Measurements from ENCODE around the gene CLIP2.
"Not testable (repeated sequence)": the region's sequence is repeated elsewhere in the genome, so short reads cannot be mapped to it uniquely, and the experiment has no call there.

CLIP2 gene

GRCh38 chr7:74318043-74318442 is 28.8 kb downstream of the CLIP2 start:
- Histone ChIP-seq H3K9ac (ENCODE audit: low read length) (no peak overlapping the region), H3K27ac (ENCODE audit: low read depth, low read length) (no peak overlapping the region), H3K27me3 (ENCODE audit: control insufficient read depth, insufficient read depth, low read length) (no peaks in the 10 kb centered on the region), H3K9me3 (ENCODE audit: control insufficient read depth, insufficient read depth, low read depth, low read length) (no peaks in the 10 kb centered on the region), H3K4me1 (ENCODE audit: control insufficient read depth, insufficient read depth, low read length) (peaks cover 5% of the 10 kb centered on the region; the same call in 1 of the 2 replicates), H3K4me3 (ENCODE audit: low read depth, low read length) (no peak overlapping the region), H3K36me3 (ENCODE audit: control insufficient read depth, insufficient read depth, low read length) (peaks cover 11% of the 10 kb centered on the region)

GRCh38 chr7:74320645-74321221 is 31.5 kb downstream of the CLIP2 start:
- H3K9me3 ChIP-seq (ENCODE audit: control insufficient read depth, insufficient read depth, low read depth, low read length), result no peaks in the 10 kb centered on the region
- peaks cover 5% of the 10 kb centered on the region; the same call in 1 of the 2 replicates for H3K4me1 ChIP-seq (ENCODE audit: control insufficient read depth, insufficient read depth, low read length)
- H3K27me3 ChIP-seq (ENCODE audit: control insufficient read depth, insufficient read depth, low read length), result no peaks in the 10 kb centered on the region
- H3K27ac ChIP-seq (ENCODE audit: low read depth, low read length), result no peak overlapping the region
- H3K36me3 ChIP-seq (ENCODE audit: control insufficient read depth, insufficient read depth, low read length), result peaks cover 20% of the 10 kb centered on the region
- H3K4me3 ChIP-seq (ENCODE audit: low read depth, low read length), result no peak overlapping the region
- no peak overlapping the region for H3K9ac ChIP-seq (ENCODE audit: low read length)

- H3K27ac ChIP-seq (ENCODE audit: low read depth, low read length); H3K4me1 ChIP-seq (ENCODE audit: control insufficient read depth, insufficient read depth, low read length): not testable (repeated sequence)
- H3K36me3 ChIP-seq (ENCODE audit: control insufficient read depth, insufficient read depth, low read length), result peaks cover 12% of the 10 kb centered on the region; the same call in 1 of the 2 replicates
These were observed 33.7 kb downstream of the CLIP2 start for GRCh38 chr7:74322892-74323291.

GRCh38 chr7:74324531-74325209 is 35.5 kb downstream of the CLIP2 start:
- Histone ChIP-seq H3K36me3 (ENCODE audit: control insufficient read depth, insufficient read depth, low read length) (peaks cover 13% of the 10 kb centered on the region; the same call in 1 of the 2 replicates), H3K9me3 (ENCODE audit: control insufficient read depth, insufficient read depth, low read depth, low read length) (no peaks in the 10 kb centered on the region), H3K27me3 (ENCODE audit: control insufficient read depth, insufficient read depth, low read length) (no peaks in the 10 kb centered on the region), H3K9ac (ENCODE audit: low read length) (no peak overlapping the region), H3K27ac (ENCODE audit: low read depth, low read length) (no peak overlapping the region), H3K4me1 (ENCODE audit: control insufficient read depth, insufficient read depth, low read length) (peaks cover 5% of the 10 kb centered on the region; the same call in 1 of the 2 replicates), H3K4me3 (ENCODE audit: low read depth, low read length) (no peak overlapping the region)

More at GRCh38 chr7:74322892-74323291, 33.7 kb downstream of the CLIP2 start:
- not testable (repeated sequence) for H3K27me3 ChIP-seq (ENCODE audit: control insufficient read depth, insufficient read depth, low read length); H3K9ac ChIP-seq (ENCODE audit: low read length); H3K4me3 ChIP-seq (ENCODE audit: low read depth, low read length); H3K9me3 ChIP-seq (ENCODE audit: control insufficient read depth, insufficient read depth, low read depth, low read length)

- Histone ChIP-seq H3K36me3 (ENCODE audit: control insufficient read depth, insufficient read depth, low read length) (peaks cover 13% of the 10 kb centered on the region; the same call in 1 of the 2 replicates), H3K27ac (ENCODE audit: low read depth, low read length) (no peak overlapping the region), H3K4me1 (ENCODE audit: control insufficient read depth, insufficient read depth, low read length) (peaks cover 5% of the 10 kb centered on the region; the same call in 1 of the 2 replicates), H3K27me3 (ENCODE audit: control insufficient read depth, insufficient read depth, low read length) (no peaks in the 10 kb centered on the region), H3K4me3 (ENCODE audit: low read depth, low read length) (no peak overlapping the region), H3K9me3 (ENCODE audit: control insufficient read depth, insufficient read depth, low read depth, low read length) (no peaks in the 10 kb centered on the region), H3K9ac (ENCODE audit: low read length) (no peak overlapping the region)
These were observed 36.0 kb downstream of the CLIP2 start for GRCh38 chr7:74325210-74325565.

- Histone ChIP-seq H3K9ac (ENCODE audit: low read length) (no peak overlapping the region), H3K9me3 (ENCODE audit: control insufficient read depth, insufficient read depth, low read depth, low read length) (no peaks in the 10 kb centered on the region), H3K4me1 (ENCODE audit: control insufficient read depth, insufficient read depth, low read length) (no peaks in the 10 kb centered on the region), H3K27me3 (ENCODE audit: control insufficient read depth, insufficient read depth, low read length) (no peaks in the 10 kb centered on the region), H3K36me3 (ENCODE audit: control insufficient read depth, insufficient read depth, low read length) (peaks cover 8% of the 10 kb centered on the region), H3K27ac (ENCODE audit: low read depth, low read length) (no peak overlapping the region), H3K4me3 (ENCODE audit: low read depth, low read length) (no peak overlapping the region)
These were observed 40.0 kb downstream of the CLIP2 start for GRCh38 chr7:74329225-74329624.

- Histone ChIP-seq H3K4me3 (ENCODE audit: low read depth, low read length) (no peak overlapping the region), H3K27me3 (ENCODE audit: control insufficient read depth, insufficient read depth, low read length) (no peaks in the 10 kb centered on the region), H3K27ac (ENCODE audit: low read depth, low read length) (no peak overlapping the region), H3K4me1 (ENCODE audit: control insufficient read depth, insufficient read depth, low read length) (no peaks in the 10 kb centered on the region), H3K36me3 (ENCODE audit: control insufficient read depth, insufficient read depth, low read length) (peaks cover 5% of the 10 kb centered on the region), H3K9me3 (ENCODE audit: control insufficient read depth, insufficient read depth, low read depth, low read length) (no peaks in the 10 kb centered on the region), H3K9ac (ENCODE audit: low read length) (no peak overlapping the region)
These were observed 43.4 kb downstream of the CLIP2 start for GRCh38 chr7:74332373-74333176.

GRCh38 chr7:74334030-74334429 is 44.8 kb downstream of the CLIP2 start:
- no peaks in the 10 kb centered on the region for H3K9me3 ChIP-seq (ENCODE audit: control insufficient read depth, insufficient read depth, low read depth, low read length)
- no peaks in the 10 kb centered on the region for H3K27me3 ChIP-seq (ENCODE audit: control insufficient read depth, insufficient read depth, low read length)
- H3K9ac ChIP-seq (ENCODE audit: low read length), result no peak overlapping the region
- no peak overlapping the region for H3K4me3 ChIP-seq (ENCODE audit: low read depth, low read length)
- peaks cover 14% of the 10 kb centered on the region for H3K36me3 ChIP-seq (ENCODE audit: control insufficient read depth, insufficient read depth, low read length)
- no peak overlapping the region for H3K27ac ChIP-seq (ENCODE audit: low read depth, low read length)
- no peaks in the 10 kb centered on the region for H3K4me1 ChIP-seq (ENCODE audit: control insufficient read depth, insufficient read depth, low read length)

- no peaks in the 10 kb centered on the region for H3K4me1 ChIP-seq (ENCODE audit: control insufficient read depth, insufficient read depth, low read length)
- peaks cover 15% of the 10 kb centered on the region for H3K36me3 ChIP-seq (ENCODE audit: control insufficient read depth, insufficient read depth, low read length)
- no peaks in the 10 kb centered on the region for H3K27me3 ChIP-seq (ENCODE audit: control insufficient read depth, insufficient read depth, low read length)
- H3K9me3 ChIP-seq (ENCODE audit: control insufficient read depth, insufficient read depth, low read depth, low read length), result no peaks in the 10 kb centered on the region
- no peak overlapping the region for H3K9ac ChIP-seq (ENCODE audit: low read length)
- H3K4me3 ChIP-seq (ENCODE audit: low read depth, low read length), result no peak overlapping the region
- H3K27ac ChIP-seq (ENCODE audit: low read depth, low read length), result no peak overlapping the region
These were observed 48.7 kb downstream of the CLIP2 start for GRCh38 chr7:74337926-74338325.

GRCh38 chr7:74338366-74339108 is 49.3 kb downstream of the CLIP2 start:
- no peaks in the 10 kb centered on the region for H3K9me3 ChIP-seq (ENCODE audit: control insufficient read depth, insufficient read depth, low read depth, low read length)
- H3K4me1 ChIP-seq (ENCODE audit: control insufficient read depth, insufficient read depth, low read length), result no peaks in the 10 kb centered on the region
- no peaks in the 10 kb centered on the region for H3K27me3 ChIP-seq (ENCODE audit: control insufficient read depth, insufficient read depth, low read length)
- no peak overlapping the region for H3K9ac ChIP-seq (ENCODE audit: low read length)
- H3K4me3 ChIP-seq (ENCODE audit: low read depth, low read length), result no peak overlapping the region
- H3K27ac ChIP-seq (ENCODE audit: low read depth, low read length), result no peak overlapping the region
- H3K36me3 ChIP-seq (ENCODE audit: control insufficient read depth, insufficient read depth, low read length), result peaks cover 18% of the 10 kb centered on the region
